Sigmoid colon (tissue), 7 donors: ENCODE measurements around the gene RAB11B. TPM values are rescaled to one million over a fixed set of nuclear protein-coding genes. Genes with fewer than 3 reads are reported as not detected.

Experiments used
- DNase-seq: peaks from one replicate; pipeline ENCODE4 v3.0.0-alpha.2; 2019
- H3K27ac ChIP-seq, 4 donors: fragments of 200-600 bp; sonication (generic); one replicate each; pipeline ENCODE4 v1.5.1; 2016 to 2019; ENCODE audit warnings: mild to moderate bottlenecking in 1 of 4
- H3K27me3 ChIP-seq, 3 donors: fragments of 200-600 bp; sonication (generic); one replicate each; pipeline ENCODE4 v1.5.1; 2019; ENCODE audit warnings: mild to moderate bottlenecking in 1 of 3
- H3K36me3 ChIP-seq, 4 donors: fragments of 200-600 bp; sonication (generic); one replicate each; pipeline ENCODE4 v1.5.1; 2016 to 2019
- H3K4me1 ChIP-seq, 4 donors: fragments of 200-600 bp; sonication (generic); one replicate each; pipeline ENCODE4 v1.5.1; 2017 to 2019
- H3K4me3 ChIP-seq, 4 donors: fragments of 200-600 bp; sonication (generic); one replicate each; pipeline ENCODE4 v1.5.1; 2017 to 2019; ENCODE audit warnings: mild to moderate bottlenecking in 2 of 4, moderate library complexity in 1 of 4
- H3K9me3 ChIP-seq, 4 donors: fragments of 200-600 bp in 3 of 4; sonication (generic) in 3 of 4; one replicate each; pipeline versions ENCODE4 v1.5.1 to v1.6.1; 2013 to 2019
- EP300 ChIP-seq, 4 donors: sonication (generic); formaldehyde crosslinking; IDR thresholded peaks; one replicate each; pipeline ENCODE4 v1.6.1; 2017; ENCODE audit warnings: antibody characterized with exemption in 4 of 4
- POLR2A ChIP-seq, 2 donors: fragments of 450-650 bp; IDR thresholded peaks; one replicate each; pipeline ENCODE4 v1.6.1; 2016; ENCODE audit warnings: antibody characterized with exemption in 2 of 2, mild to moderate bottlenecking in 2 of 2, moderate library complexity in 2 of 2
- POLR2AphosphoS5 ChIP-seq, 4 donors: sonication (generic); formaldehyde crosslinking; IDR thresholded peaks; one replicate each; pipeline ENCODE4 v1.6.1; 2017; ENCODE audit warnings: antibody characterized with exemption in 4 of 4
- WGBS, 2 donors: extraction: QIAGEN DNeasy Blood & Tissue Kit; methylation state at CpG; one replicate each; pipeline ENCODE4 v1.1.7; 2013; 5-methylcytosine and 5-hydroxymethylcytosine counted together
- intact Hi-C: fragments of 100-400 bp; cut with DNase I; formaldehyde crosslinking; loops from one replicate; pipeline ENCODE4 v1.15.1; 2023
- polyA plus RNA-seq, 3 donors: library from polyadenylated mRNA; stranded (reverse); fragments of 200-250 nt; gene quantifications; one replicate each; pipeline ENCODE4 v1.2.3, GENCODE V29; 2013
- total RNA-seq, 4 donors: library from RNA; depleted of rRNA; stranded (reverse); fragments of >200 nt; gene quantifications; one replicate each; pipeline ENCODE4 v1.1.0, GENCODE V29; 2016
- TF ChIP-seq, protein P1 (sequence below), 4 experiments: fragments of 450-650 bp in 3 of 4; fragments of 200-600 bp in 1 of 4; IDR thresholded peaks; one replicate each; pipeline ENCODE4 v1.5.1; 2016 to 2019; ENCODE audit warnings: antibody characterized with exemption in 4 of 4, mild to moderate bottlenecking in 3 of 4, moderate library complexity in 2 of 4
- donor health status: healthy with polysubstance abuse.
- donor health status: Bipolar disorder and iron deficiency.
- donor health status: healthy.

RAB11B gene
- total and polyA plus RNA-seq, 7 donors: 17.5 to 103 (median 42.1) TPM

- H3K4me3 ChIP-seq: no peak overlapping the region
- H3K4me1 ChIP-seq: peaks cover 0 to 42% (median 37%) of the 10 kb centered on the region in 4 donors
- no peak for DNase-seq
- H3K9me3 ChIP-seq: no peaks in the 10 kb centered on the region
- H3K36me3 ChIP-seq: no peaks in the 10 kb centered on the region
- H3K27me3 ChIP-seq: peaks cover 0 to 4% (median 0%) of the 10 kb centered on the region in 3 donors
- TF ChIP-seq, protein P1, sequence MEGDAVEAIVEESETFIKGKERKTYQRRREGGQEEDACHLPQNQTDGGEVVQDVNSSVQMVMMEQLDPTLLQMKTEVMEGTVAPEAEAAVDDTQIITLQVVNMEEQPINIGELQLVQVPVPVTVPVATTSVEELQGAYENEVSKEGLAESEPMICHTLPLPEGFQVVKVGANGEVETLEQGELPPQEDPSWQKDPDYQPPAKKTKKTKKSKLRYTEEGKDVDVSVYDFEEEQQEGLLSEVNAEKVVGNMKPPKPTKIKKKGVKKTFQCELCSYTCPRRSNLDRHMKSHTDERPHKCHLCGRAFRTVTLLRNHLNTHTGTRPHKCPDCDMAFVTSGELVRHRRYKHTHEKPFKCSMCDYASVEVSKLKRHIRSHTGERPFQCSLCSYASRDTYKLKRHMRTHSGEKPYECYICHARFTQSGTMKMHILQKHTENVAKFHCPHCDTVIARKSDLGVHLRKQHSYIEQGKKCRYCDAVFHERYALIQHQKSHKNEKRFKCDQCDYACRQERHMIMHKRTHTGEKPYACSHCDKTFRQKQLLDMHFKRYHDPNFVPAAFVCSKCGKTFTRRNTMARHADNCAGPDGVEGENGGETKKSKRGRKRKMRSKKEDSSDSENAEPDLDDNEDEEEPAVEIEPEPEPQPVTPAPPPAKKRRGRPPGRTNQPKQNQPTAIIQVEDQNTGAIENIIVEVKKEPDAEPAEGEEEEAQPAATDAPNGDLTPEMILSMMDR (IDR thresholded peaks at IDR 0.05): no peak
- TF ChIP-seq EP300 (IDR thresholded peaks at IDR 0.05) (no peak), POLR2A (IDR thresholded peaks at IDR 0.05) (no peak), POLR2AphosphoS5 (IDR thresholded peaks at IDR 0.05) (no peak)
- H3K27ac ChIP-seq: no peak overlapping the region
- 78 to 88% methylated on average over 8 of the region's 8 CpGs for WGBS, 2 donors
- intact Hi-C loops: loop anchor here (10.0 kb wide), 1 partner anchor 435 kb away; the partner anchor contains the start of genes CTXN1 and SNAPC2
These were observed 30.0 kb upstream of the RAB11B start for GRCh38 chr19:8360196-8360595.

DNA sequence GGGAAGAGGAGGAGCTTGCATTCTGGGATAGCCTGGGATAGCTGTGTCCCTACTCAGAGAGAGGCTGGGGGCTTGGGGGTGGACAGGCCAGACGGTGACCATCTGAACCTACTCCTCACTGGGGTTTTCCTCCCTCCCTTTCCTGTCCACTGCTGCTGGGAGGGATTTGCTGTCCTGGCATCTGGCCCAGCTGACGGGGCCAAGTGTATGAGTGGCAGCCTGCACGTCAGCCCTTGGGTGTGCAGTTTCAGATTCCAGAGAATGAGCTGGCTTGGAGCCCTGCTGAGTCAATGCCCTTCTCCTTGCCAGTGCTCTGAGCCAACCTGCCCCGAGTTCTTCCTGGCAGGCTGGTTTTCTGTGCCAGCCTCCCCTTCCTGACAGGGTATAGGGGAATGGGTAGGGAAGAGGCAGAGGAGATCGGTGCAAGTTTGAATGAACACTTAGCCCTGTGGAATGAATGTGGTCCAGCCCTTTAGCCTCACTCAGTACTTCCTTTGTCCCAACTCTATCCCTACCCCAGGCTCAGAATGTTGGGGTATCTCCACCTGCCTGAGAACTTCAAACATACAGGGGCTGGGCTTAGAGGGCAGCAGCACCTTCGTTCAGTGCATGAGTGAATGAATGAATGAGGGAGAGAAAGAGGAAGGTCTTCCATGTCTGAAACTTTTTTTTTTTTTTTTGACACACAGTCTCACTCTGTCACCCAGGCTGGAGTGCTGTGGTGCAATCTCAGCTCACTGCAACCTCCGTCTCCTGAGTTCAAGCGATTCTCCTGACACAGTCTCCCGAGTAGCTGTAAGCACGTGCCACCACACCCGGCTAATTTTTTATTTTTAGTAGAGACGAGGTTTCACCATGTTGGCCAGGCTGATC, 28.0 kb upstream of the RAB11B start:
- Histone ChIP-seq H3K36me3 (no peaks in the 10 kb centered on the region), H3K27ac (peak overlapping the region; percentile 79 to 90 (median 82)), H3K9me3 (no peaks in the 10 kb centered on the region), H3K4me1 (peaks cover 0 to 61% (median 51%) of the 10 kb centered on the region in 4 donors), H3K27me3 (peaks cover 0 to 8% (median 0%) of the 10 kb centered on the region in 3 donors), H3K4me3 (peak overlapping the region in 1 of 4 donors; percentile 3)
- DNase-seq: peak; percentile 99
- intact Hi-C loops: loop anchor here (1.0 to 10.0 kb wide), 2 partner anchors 28 to 437 kb away; partner anchors contain the start of genes CTXN1, RAB11B and SNAPC2
- TF ChIP-seq, protein P1 (IDR thresholded peaks at IDR 0.05): no peak
- TF ChIP-seq EP300 (IDR thresholded peaks at IDR 0.05) (peak in 3 of 4 donors; percentile 18 to 88 (median 77)), POLR2A (IDR thresholded peaks at IDR 0.05) (no peak), POLR2AphosphoS5 (IDR thresholded peaks at IDR 0.05) (peak; percentile 76 to 95 (median 84))
- 10 to 53% methylated on average over 12 of the region's 12 CpGs for WGBS, 2 donors

GRCh38 chr19:8363803-8364771, 26.1 kb upstream of the RAB11B start, which contains the start of gene ANGPTL4:
Gene ANGPTL4, plus strand, starts transcription at chr19:8364155. Its CDS starts 167 bp downstream, at chr19:8364322.
- H3K36me3 ChIP-seq: no peaks in the 10 kb centered on the region
- intact Hi-C loops: loop anchor here (10.0 kb wide), 1 partner anchor 439 kb away; the partner anchor contains the start of genes CTXN1 and SNAPC2
- peak within 1 kb of the TSS; percentile 53 to 66 (median 60) for H3K4me3 ChIP-seq
- peaks cover 0 to 8% (median 0%) of the 10 kb centered on the region in 3 donors for H3K27me3 ChIP-seq
- no peaks in the 10 kb centered on the region for H3K9me3 ChIP-seq
- TF ChIP-seq EP300 (IDR thresholded peaks at IDR 0.05): no peak
- TF ChIP-seq, protein P1 (IDR thresholded peaks at IDR 0.05): peak in 2 of 4 experiments; percentile 14 to 29
- TF ChIP-seq POLR2AphosphoS5 (IDR thresholded peaks at IDR 0.05): peak; percentile 76 to 94 (median 88)
- TF ChIP-seq POLR2A (IDR thresholded peaks at IDR 0.05): peak; percentile 35 to 40
- peak within 1 kb of the TSS; percentile 79 to 90 (median 82) for H3K27ac ChIP-seq
- 2% methylated on average over 81 of the region's 81 CpGs for WGBS, 2 donors
- peaks cover 0 to 81% (median 67%) of the 10 kb centered on the region in 4 donors for H3K4me1 ChIP-seq
- DNase-seq: peak; percentile 94

GRCh38 chr19:8366121-8366581, 24.0 kb upstream of the RAB11B start:
- intact Hi-C loops: loop anchor here (10.0 kb wide), 1 partner anchor 441 kb away; the partner anchor contains the start of genes CTXN1 and SNAPC2
- peak overlapping the region in 3 of 4 donors; percentile 76 to 90 (median 81) for H3K27ac ChIP-seq
- H3K9me3 ChIP-seq: no peaks in the 10 kb centered on the region
- H3K36me3 ChIP-seq: peaks cover 0 to 6% (median 4%) of the 10 kb centered on the region in 4 donors
- peaks cover 0 to 8% (median 0%) of the 10 kb centered on the region in 3 donors for H3K27me3 ChIP-seq
- peaks cover 0 to 79% (median 66%) of the 10 kb centered on the region in 4 donors for H3K4me1 ChIP-seq
- no peak for TF ChIP-seq POLR2A (IDR thresholded peaks at IDR 0.05)
- TF ChIP-seq EP300 (IDR thresholded peaks at IDR 0.05): no peak
- no peak for TF ChIP-seq POLR2AphosphoS5 (IDR thresholded peaks at IDR 0.05)
- TF ChIP-seq, protein P1 (IDR thresholded peaks at IDR 0.05): no peak
- no peak for DNase-seq
- 93 to 94% methylated on average over 11 of the region's 11 CpGs for WGBS, 2 donors
- no peak overlapping the region for H3K4me3 ChIP-seq
